SK-N-DZ (cell line): ENCODE data around the gene LTN1.

Experiments used
- DNase-seq: peaks from one replicate; pipeline ENCODE4 v3.0.0-alpha.2; 2015; ENCODE audit warnings: low spot score

LTN1 gene

GRCh38 chr21:28884976-28885852, 107.5 kb downstream of the LTN1 start:
- peak; percentile 91 for DNase-seq

- DNase-seq: peak; percentile 11
Observed at GRCh38 chr21:28884481-28884880, 108.2 kb downstream of the LTN1 start.

- DNase-seq: no peak
Observed at GRCh38 chr21:28883931-28884330, 108.7 kb downstream of the LTN1 start.

GRCh38 chr21:28882345-28882744, 110.3 kb downstream of the LTN1 start:
- no peak for DNase-seq
